WTC11 (cell line): ENCODE measurements around the gene SMAD7. TPM values are rescaled to one million over a fixed set of nuclear protein-coding genes. Genes with fewer than 3 reads are reported as not detected.
A peak's percentile ranks its signal among the peaks of the same experiment; 100 is the strongest.

Experiments
- ATAC-seq: fragments of 200-7000 bp; cut with Tn5 transposase; 2 replicates; pipeline ENCODE4 v1.10.0; 2021; ENCODE audit warnings: mild to moderate bottlenecking, moderate library complexity
- CTCF ChIA-PET: fragments of 300-600 bp; sonication (Branson Sonifier 250); formaldehyde crosslinking; loops from one replicate; lab custom pipeline; 2021; ENCODE audit warnings: antibody characterized with exemption; lab: Charles Lee
- POLR2A ChIA-PET: fragments of 350-600 bp; sonication (Branson Sonifier 250); formaldehyde crosslinking; loops from one replicate; lab custom pipeline; 2021; ENCODE audit warnings: antibody characterized with exemption; lab: Charles Lee
- DNase-seq: peaks from one replicate; pipeline ENCODE4 v3.0.0; 2021; ENCODE audit warnings: low spot score
- H3K27ac Mint-ChIP-seq: 2 replicates; pipeline ENCODE4 v1.8.0; 2021; ENCODE audit warnings: mixed read lengths
- H3K27me3 Mint-ChIP-seq: 2 replicates; pipeline ENCODE4 v1.8.0; 2021; ENCODE audit warnings: low read depth, mild to moderate bottlenecking, moderate library complexity, mixed read lengths
- H3K36me3 Mint-ChIP-seq: 2 replicates; pipeline ENCODE4 v1.8.0; 2021; ENCODE audit warnings: mixed read lengths
- H3K4me1 Mint-ChIP-seq: 2 replicates; pipeline ENCODE4 v1.8.0; 2022; ENCODE audit warnings: mixed read lengths
- H3K4me3 Mint-ChIP-seq: 2 replicates; pipeline ENCODE4 v1.8.0; 2021; ENCODE audit warnings: mild to moderate bottlenecking, moderate library complexity, mixed read lengths
- H3K9me3 Mint-ChIP-seq: 2 replicates; pipeline ENCODE4 v1.8.0; 2021; ENCODE audit warnings: mixed read lengths
- ATF1 ChIP-seq: sonication (generic); formaldehyde crosslinking; IDR thresholded peaks from 2 replicates; pipeline ENCODE4 v1.8.1; 2023; ENCODE audit warnings: mild to moderate bottlenecking, moderate library complexity, missing genetic modification reagents
- ATF3 ChIP-seq: sonication (generic); formaldehyde crosslinking; conservative IDR thresholded peaks from 2 replicates; pipeline ENCODE4 v1.8.1; 2022; ENCODE audit warnings: mild to moderate bottlenecking, missing genetic modification reagents
- ERG ChIP-seq: fragments of 250-450 bp; sonication (Bioruptor Pico); IDR thresholded peaks from 2 replicates; pipeline ENCODE4 v1.8.0; 2021; ENCODE audit warnings: mild to moderate bottlenecking
- ESRRA ChIP-seq: sonication (generic); formaldehyde crosslinking; IDR thresholded peaks from 2 replicates; pipeline ENCODE4 v1.8.1; 2022; ENCODE audit warnings: mild to moderate bottlenecking, missing genetic modification reagents, borderline replicate concordance
- FOXP1 ChIP-seq: sonication (generic); formaldehyde crosslinking; IDR thresholded peaks from 2 replicates; pipeline ENCODE4 v1.8.0; 2022; ENCODE audit warnings: missing genetic modification reagents, mild to moderate bottlenecking, moderate library complexity, borderline replicate concordance
- IRF2 ChIP-seq: sonication (generic); formaldehyde crosslinking; IDR thresholded peaks from 2 replicates; pipeline ENCODE4 v1.8.0; 2022; ENCODE audit warnings: low read depth, missing genetic modification reagents, borderline replicate concordance
- JAZF1 ChIP-seq: fragments of 250-450 bp; sonication (Bioruptor Pico); IDR thresholded peaks from 2 replicates; pipeline ENCODE4 v1.9.0; 2021; ENCODE audit warnings: moderate library complexity, mild to moderate bottlenecking, inconsistent platforms
- MLX ChIP-seq: sonication (generic); formaldehyde crosslinking; IDR thresholded peaks from 2 replicates; pipeline ENCODE4 v1.8.1; 2023; ENCODE audit warnings: mild to moderate bottlenecking, missing genetic modification reagents, moderate library complexity
- NR3C1 ChIP-seq: sonication (generic); formaldehyde crosslinking; conservative IDR thresholded peaks from 2 replicates; pipeline ENCODE4 v1.8.1; 2023; ENCODE audit warnings: low read depth, mild to moderate bottlenecking, missing genetic modification reagents
- PRRX2 ChIP-seq: fragments of 250-450 bp; sonication (Bioruptor Pico); IDR thresholded peaks from 2 replicates; pipeline ENCODE4 v1.8.0; 2021; ENCODE audit warnings: mild to moderate bottlenecking
- RORB ChIP-seq: fragments of 250-450 bp; sonication (Bioruptor Pico); IDR thresholded peaks from 2 replicates; pipeline ENCODE4 v1.9.0; 2021; ENCODE audit warnings: mild to moderate bottlenecking
- TCF7 ChIP-seq: sonication (generic); formaldehyde crosslinking; IDR thresholded peaks from 2 replicates; pipeline ENCODE4 v1.8.0; 2022; ENCODE audit warnings: mild to moderate bottlenecking, low read depth, missing genetic modification reagents, moderate library complexity
- ZNF121 ChIP-seq: sonication (generic); formaldehyde crosslinking; IDR thresholded peaks from 2 replicates; pipeline ENCODE4 v1.8.0; 2023; ENCODE audit warnings: missing genetic modification reagents
- ZNF138 ChIP-seq: sonication (generic); formaldehyde crosslinking; conservative IDR thresholded peaks from 2 replicates; pipeline ENCODE4 v1.8.1; 2022; ENCODE audit warnings: mild to moderate bottlenecking, moderate library complexity, missing genetic modification reagents
- ZNF232 ChIP-seq: sonication (generic); formaldehyde crosslinking; IDR thresholded peaks from 2 replicates; pipeline ENCODE4 v1.8.0; 2022; ENCODE audit warnings: mild to moderate bottlenecking, missing genetic modification reagents
- ZNF263 ChIP-seq: sonication (generic); formaldehyde crosslinking; IDR thresholded peaks from 2 replicates; pipeline ENCODE4 v1.8.1; 2022; ENCODE audit warnings: low read depth, mild to moderate bottlenecking, moderate library complexity, missing genetic modification reagents
- ZNF281 ChIP-seq: sonication (generic); formaldehyde crosslinking; IDR thresholded peaks from 2 replicates; pipeline ENCODE4 v1.8.0; 2023; ENCODE audit warnings: mild to moderate bottlenecking, missing genetic modification reagents
- ZNF425 ChIP-seq: fragments of 250-450 bp; sonication (Bioruptor Pico); conservative IDR thresholded peaks from 2 replicates; pipeline ENCODE4 v1.9.0; 2021; ENCODE audit warnings: mild to moderate bottlenecking
- ZNF671 ChIP-seq: fragments of 250-450 bp; sonication (Bioruptor Pico); IDR thresholded peaks from 2 replicates; pipeline ENCODE4 v1.8.0; 2021; ENCODE audit warnings: mild to moderate bottlenecking
- total RNA-seq: library from RNA; stranded (reverse); gene quantifications from 3 replicates; pipeline ENCODE4 v1.2.3, GENCODE V29; 2021

SMAD7 gene
- total RNA-seq, 1 experiment from 2014 or later: 44.7 TPM

GRCh38 chr18:48939205-48940097 lies 11.3 kb downstream of the SMAD7 start (continued):
- TF ChIP-seq ZNF281: no peak
- TF ChIP-seq MLX (CRISPR knock-in tag): no peak
- no peak for TF ChIP-seq NR3C1 (CRISPR knock-in tag)
- no peak for TF ChIP-seq TCF7 (CRISPR knock-in tag)
- no peak for TF ChIP-seq ZNF425 (CRISPR knock-in tag)

- Mint-ChIP-seq H3K9me3 (no peaks in the 10 kb centered on the region), H3K4me1 (peaks cover 95% of the 10 kb centered on the region), H3K27ac (peak overlapping the region; percentile 60; the same call in 1 of the 2 replicates), H3K27me3 (no peaks in the 10 kb centered on the region), H3K36me3 (peaks cover 28% of the 10 kb centered on the region), H3K4me3 (no peak overlapping the region; the same call in 1 of the 2 replicates)
- ATAC-seq: no peak
- ChIA-PET POLR2A (interaction anchor here (3.0 kb wide), 1 partner anchor 13 kb away, joined by 10 read pairs; no protein-coding TSS in a partner anchor), CTCF (interaction anchor here (0.6 kb wide), 1 partner anchor 519 kb away, joined by 3 read pairs; no protein-coding TSS in a partner anchor)
- DNase-seq: no peak
- TF ChIP-seq NR3C1 (CRISPR knock-in tag) (no peak), JAZF1 (no peak)
Observed at GRCh38 chr18:48938827-48939204, 11.9 kb downstream of the SMAD7 start.

GRCh38 chr18:48937869-48938750 lies 12.7 kb downstream of the SMAD7 start:
- Mint-ChIP-seq H3K27ac (peak overlapping the region; percentile 32; the same call in 1 of the 2 replicates), H3K27me3 (no peaks in the 10 kb centered on the region), H3K4me3 (no peak overlapping the region), H3K9me3 (no peaks in the 10 kb centered on the region), H3K36me3 (peaks cover 24% of the 10 kb centered on the region), H3K4me1 (peaks cover 95% of the 10 kb centered on the region)
- DNase-seq: no peak
- no peak for TF ChIP-seq PRRX2
- TF ChIP-seq ESRRA: no peak
- TF ChIP-seq ZNF121: no peak
- TF ChIP-seq MLX (CRISPR knock-in tag): no peak
- no peak for TF ChIP-seq RORB
- ChIA-PET CTCF (interaction anchor here (0.6 to 1.9 kb wide), 11 partner anchors 8 to 104 kb away, joined by 3 to 6 read pairs (median 4); no protein-coding TSS in a partner anchor), POLR2A (interaction anchor here (0.7 to 3.0 kb wide), 5 partner anchors 9 to 18 kb away, joined by 3 to 10 read pairs (median 3); no protein-coding TSS in a partner anchor)
- no peak for ATAC-seq

- no peaks in the 10 kb centered on the region for H3K27me3 Mint-ChIP-seq
- peaks cover 95% of the 10 kb centered on the region for H3K4me1 Mint-ChIP-seq
- POLR2A ChIA-PET: no interaction called here
- DNase-seq (no peak), ATAC-seq (no peak)
- peaks cover 10% of the 10 kb centered on the region; the same call in 1 of the 2 replicates for H3K36me3 Mint-ChIP-seq
- H3K27ac Mint-ChIP-seq: peak overlapping the region; percentile 69
- H3K9me3 Mint-ChIP-seq: no peaks in the 10 kb centered on the region
- CTCF ChIA-PET: no interaction called here
- no peak overlapping the region for H3K4me3 Mint-ChIP-seq
- TF ChIP-seq ZNF138 (CRISPR knock-in tag): no peak
- TF ChIP-seq ATF1: no peak
- TF ChIP-seq ZNF232: no peak
- TF ChIP-seq ATF3 (CRISPR knock-in tag): no peak
- TF ChIP-seq IRF2 (CRISPR knock-in tag): no peak
- TF ChIP-seq ZNF263: no peak
- no peak for TF ChIP-seq ERG (CRISPR knock-in tag)
- no peak for TF ChIP-seq ZNF671 (CRISPR knock-in tag)
- TF ChIP-seq FOXP1 (CRISPR knock-in tag): no peak
Observed at GRCh38 chr18:48935433-48935774, 15.4 kb downstream of the SMAD7 start.
